Islet of Langerhans (tissue), 1 donor: ENCODE results near the gene MAX.
"Not testable (repeated sequence)": the region's sequence is repeated elsewhere in the genome, so short reads cannot be mapped to it uniquely, and the experiment has no call there.

Source experiments
- FAIRE-seq: peaks from one replicate; lab custom pipeline; 2011; peaks lifted over from hg19 to GRCh38; lab: Jason Lieb, UNC

MAX gene

GRCh38 chr14:65033181-65033580, 69.1 kb downstream of the MAX start:
- no peak for FAIRE-seq

- FAIRE-seq, result no peak
Measured at GRCh38 chr14:65032319-65032718, 70.0 kb downstream of the MAX start.

DNA sequence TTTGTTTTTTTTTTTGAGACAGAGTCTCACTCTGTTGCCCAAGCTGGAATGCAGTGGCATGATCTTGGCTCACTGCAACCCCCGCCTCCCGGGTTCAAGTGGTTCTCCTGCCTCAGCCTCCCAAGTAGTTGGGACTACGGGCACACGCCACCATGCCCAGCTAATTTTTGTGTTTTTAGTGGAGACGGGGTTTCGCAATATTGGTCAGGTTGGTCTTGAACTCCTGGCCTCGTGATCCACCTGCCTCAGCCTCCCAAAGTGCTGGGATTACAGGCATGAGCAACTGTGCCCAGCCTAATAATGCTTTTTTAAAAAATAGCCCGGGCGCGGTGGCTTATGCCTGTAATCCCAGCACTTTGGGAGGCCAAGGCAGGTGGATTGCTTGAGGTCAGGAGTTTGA, 71.0 kb downstream of the MAX start:
- not testable (repeated sequence) for FAIRE-seq

DNA sequence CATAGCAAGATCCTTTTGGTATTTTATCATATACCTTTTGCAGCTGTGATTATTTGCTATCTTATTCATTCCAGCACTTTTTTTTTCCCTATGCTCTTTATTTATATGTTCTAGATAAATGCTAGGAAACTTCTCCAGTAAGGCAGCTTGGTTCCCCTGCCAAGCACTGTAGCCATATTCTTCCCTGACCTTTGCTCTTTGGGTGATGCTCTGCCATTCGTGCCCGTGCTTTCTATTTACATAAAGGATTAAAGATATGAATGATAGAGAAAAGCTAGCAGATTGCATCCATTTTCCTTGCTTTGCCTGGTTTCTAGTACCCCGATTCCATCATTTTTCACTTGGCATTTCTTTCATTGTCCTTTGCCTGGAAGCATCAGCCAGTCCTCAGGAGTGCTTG, 73.4 kb downstream of the MAX start:
- no peak for FAIRE-seq

- FAIRE-seq, result no peak
Measured at GRCh38 chr14:65027127-65027799, 75.1 kb downstream of the MAX start.

- no peak for FAIRE-seq
Measured at GRCh38 chr14:65026526-65026925, 75.8 kb downstream of the MAX start.

- no peak for FAIRE-seq
Measured at GRCh38 chr14:65025818-65026217, 76.5 kb downstream of the MAX start.
